GM21390 (cell line): Measurements from ENCODE around the gene TMEM14C.
A peak's percentile ranks its signal among the peaks of the same experiment; 100 is the strongest.
"Not testable (repeated sequence)": the region's sequence is repeated elsewhere in the genome, so short reads cannot be mapped to it uniquely, and the experiment has no call there.

ENCODE experiments used
- ATAC-seq: cut with Tn5 transposase; IDR thresholded peaks from one replicate; pipeline ENCODE4 v1.9.1; 2021; ENCODE audit not compliant: unreplicated experiment

Gene TMEM14C

GRCh38 chr6:10720960-10721849 is 1.7 kb upstream of the TMEM14C start:
- ATAC-seq: not testable (repeated sequence)

GRCh38 chr6:10721850-10722569 is 860 bp upstream of the TMEM14C start:
- no peak for ATAC-seq

- ATAC-seq: no peak
Observed at GRCh38 chr6:10722570-10722819, 375 bp upstream of the TMEM14C start.

- no peak for ATAC-seq
Observed at GRCh38 chr6:10723567-10723881, 654 bp downstream of the TMEM14C start.

- no peak for ATAC-seq
Observed at GRCh38 chr6:10725044-10725443, 2.2 kb downstream of the TMEM14C start.

- no peak for ATAC-seq
Observed at GRCh38 chr6:10725716-10726115, 2.8 kb downstream of the TMEM14C start.

GRCh38 chr6:10730254-10730653 is 7.4 kb downstream of the TMEM14C start:
- no peak for ATAC-seq

GRCh38 chr6:10733151-10733715 is 10.4 kb downstream of the TMEM14C start:
- ATAC-seq: no peak

GRCh38 chr6:10733863-10734262 is 11.0 kb downstream of the TMEM14C start:
- no peak for ATAC-seq

- ATAC-seq: no peak
Observed at GRCh38 chr6:10736731-10737130, 13.9 kb downstream of the TMEM14C start.

- ATAC-seq: no peak
Observed at GRCh38 chr6:10740061-10740460, 17.2 kb downstream of the TMEM14C start.

GRCh38 chr6:10741643-10742042 is 18.8 kb downstream of the TMEM14C start:
- not testable (repeated sequence) for ATAC-seq

GRCh38 chr6:10742251-10742650 is 19.4 kb downstream of the TMEM14C start:
- ATAC-seq: no peak

GRCh38 chr6:10743515-10743914 is 20.6 kb downstream of the TMEM14C start:
- no peak for ATAC-seq

- no peak for ATAC-seq
Observed at GRCh38 chr6:10745116-10745515, 22.2 kb downstream of the TMEM14C start.

GRCh38 chr6:10746915-10747250 is 24.0 kb downstream of the TMEM14C start:
- no peak for ATAC-seq

- peak; percentile 97 for ATAC-seq
Observed at GRCh38 chr6:10747251-10747972, 24.5 kb downstream of the TMEM14C start, which contains the start of gene TMEM14B. Gene TMEM14B, plus strand, starts transcription at chr6:10747805. Its CDS starts 1,441 bp downstream, at chr6:10749246.

GRCh38 chr6:10749734-10750133 is 26.9 kb downstream of the TMEM14C start:
- no peak for ATAC-seq

GRCh38 chr6:10750568-10750967 is 27.7 kb downstream of the TMEM14C start:
- ATAC-seq: not testable (repeated sequence)

GRCh38 chr6:10751757-10752156 is 28.9 kb downstream of the TMEM14C start:
- not testable (repeated sequence) for ATAC-seq

- ATAC-seq: no peak
Observed at GRCh38 chr6:10756085-10756484, 33.2 kb downstream of the TMEM14C start.
